ENCODE results near the gene RNF112. TPM values are rescaled to one million over a fixed set of nuclear protein-coding genes. Genes with fewer than 3 reads are reported as not detected.

The RNF112 gene
- total RNA-seq, 1 donor from 2014 or later, result 0.67 TPM

- Mint-ChIP-seq H3K27ac (ENCODE audit: unreplicated experiment) (peak within 1 kb of the TSS; percentile 99), H3K9me3 (ENCODE audit: low read depth) (no peaks in the 10 kb centered on the region), H3K36me3 (ENCODE audit: low read depth) (peaks cover 12% of the 10 kb centered on the region), H3K4me3 (ENCODE audit: unreplicated experiment) (peak within 1 kb of the TSS; percentile 78), H3K27me3 (ENCODE audit: low read depth) (no peaks in the 10 kb centered on the region), H3K4me1 (ENCODE audit: low read depth) (peaks cover 84% of the 10 kb centered on the region)
- TF ChIP-seq, protein P1, sequence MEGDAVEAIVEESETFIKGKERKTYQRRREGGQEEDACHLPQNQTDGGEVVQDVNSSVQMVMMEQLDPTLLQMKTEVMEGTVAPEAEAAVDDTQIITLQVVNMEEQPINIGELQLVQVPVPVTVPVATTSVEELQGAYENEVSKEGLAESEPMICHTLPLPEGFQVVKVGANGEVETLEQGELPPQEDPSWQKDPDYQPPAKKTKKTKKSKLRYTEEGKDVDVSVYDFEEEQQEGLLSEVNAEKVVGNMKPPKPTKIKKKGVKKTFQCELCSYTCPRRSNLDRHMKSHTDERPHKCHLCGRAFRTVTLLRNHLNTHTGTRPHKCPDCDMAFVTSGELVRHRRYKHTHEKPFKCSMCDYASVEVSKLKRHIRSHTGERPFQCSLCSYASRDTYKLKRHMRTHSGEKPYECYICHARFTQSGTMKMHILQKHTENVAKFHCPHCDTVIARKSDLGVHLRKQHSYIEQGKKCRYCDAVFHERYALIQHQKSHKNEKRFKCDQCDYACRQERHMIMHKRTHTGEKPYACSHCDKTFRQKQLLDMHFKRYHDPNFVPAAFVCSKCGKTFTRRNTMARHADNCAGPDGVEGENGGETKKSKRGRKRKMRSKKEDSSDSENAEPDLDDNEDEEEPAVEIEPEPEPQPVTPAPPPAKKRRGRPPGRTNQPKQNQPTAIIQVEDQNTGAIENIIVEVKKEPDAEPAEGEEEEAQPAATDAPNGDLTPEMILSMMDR (IDR thresholded peaks at IDR 0.05), result no peak
- DNase-seq (ENCODE audit: low spot score), result peak; percentile 90
Observed at GRCh38 chr17:19386974-19387920, 23.8 kb upstream of the RNF112 start, which contains the start of gene MFAP4. TSS of gene MFAP4 (minus strand) at chr17:19387190. CDS start at chr17:19387155, 35 bp downstream.

- Mint-ChIP-seq H3K4me3 (ENCODE audit: unreplicated experiment) (peak overlapping the region; percentile 78), H3K36me3 (ENCODE audit: low read depth) (peaks cover 10% of the 10 kb centered on the region), H3K9me3 (ENCODE audit: low read depth) (no peaks in the 10 kb centered on the region), H3K27ac (ENCODE audit: unreplicated experiment) (peak overlapping the region; percentile 99), H3K27me3 (ENCODE audit: low read depth) (no peaks in the 10 kb centered on the region), H3K4me1 (ENCODE audit: low read depth) (peaks cover 80% of the 10 kb centered on the region)
- TF ChIP-seq, protein P1 (IDR thresholded peaks at IDR 0.05), result no peak
- DNase-seq (ENCODE audit: low spot score), result peak; percentile 8
Observed at GRCh38 chr17:19387921-19388521, 23.0 kb upstream of the RNF112 start.

- H3K36me3 Mint-ChIP-seq (ENCODE audit: low read depth), result peaks cover 7% of the 10 kb centered on the region
- H3K4me3 Mint-ChIP-seq (ENCODE audit: unreplicated experiment), result no peak overlapping the region
- peak overlapping the region; percentile 99 for H3K27ac Mint-ChIP-seq (ENCODE audit: unreplicated experiment)
- TF ChIP-seq, protein P1 (IDR thresholded peaks at IDR 0.05), result no peak
- no peaks in the 10 kb centered on the region for H3K9me3 Mint-ChIP-seq (ENCODE audit: low read depth)
- peaks cover 70% of the 10 kb centered on the region for H3K4me1 Mint-ChIP-seq (ENCODE audit: low read depth)
- DNase-seq (ENCODE audit: low spot score), result peak; percentile 18
- no peaks in the 10 kb centered on the region for H3K27me3 Mint-ChIP-seq (ENCODE audit: low read depth)
Observed at GRCh38 chr17:19388791-19389785, 21.9 kb upstream of the RNF112 start.

DNA sequence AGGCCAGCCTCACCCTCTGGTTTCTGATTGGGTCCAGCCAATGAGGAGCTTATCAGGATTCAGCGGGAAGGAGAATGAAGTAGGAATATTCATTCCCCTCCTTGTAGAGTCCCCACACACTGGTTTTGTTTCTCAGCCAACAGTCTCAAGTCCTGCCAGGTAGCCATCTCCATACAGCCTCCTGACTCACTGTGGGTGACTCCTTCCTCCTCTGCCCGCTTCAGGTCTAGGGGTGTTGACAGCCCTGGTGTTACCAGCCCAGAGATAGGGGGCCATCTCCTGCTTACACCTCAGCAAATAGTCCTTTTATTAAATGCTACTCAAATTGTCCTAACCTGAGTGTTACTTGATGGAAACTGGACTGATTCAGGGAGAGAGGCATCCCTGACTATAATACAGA, 20.1 kb upstream of the RNF112 start:
- H3K36me3 Mint-ChIP-seq (ENCODE audit: low read depth), result no peaks in the 10 kb centered on the region

More for the DNA sequence above, 20.1 kb upstream of the RNF112 start:
- Mint-ChIP-seq H3K4me1 (ENCODE audit: low read depth) (peaks cover 51% of the 10 kb centered on the region), H3K27me3 (ENCODE audit: low read depth) (no peaks in the 10 kb centered on the region), H3K27ac (ENCODE audit: unreplicated experiment) (no peak overlapping the region), H3K9me3 (ENCODE audit: low read depth) (no peaks in the 10 kb centered on the region), H3K4me3 (ENCODE audit: unreplicated experiment) (no peak overlapping the region)
- TF ChIP-seq, protein P1 (IDR thresholded peaks at IDR 0.05), result no peak
- DNase-seq (ENCODE audit: low spot score), result peak; percentile 17
